Measurements from ENCODE around the gene PPIP5K2. TPM values are rescaled to one million over a fixed set of nuclear protein-coding genes. Genes with fewer than 3 reads are reported as not detected.

The PPIP5K2 gene
- polyA plus RNA-seq, 1 donor from 2014 or later: 153 TPM

- Histone ChIP-seq H3K27ac (ENCODE audit: low read length) (no peak overlapping the region), H3K9me2 (ENCODE audit: insufficient read depth, low read length) (no peaks in the 10 kb centered on the region), H3K79me2 (replicated peaks; ENCODE audit: insufficient read depth, low read length) (no peaks in the 10 kb centered on the region), H3K9me3 (ENCODE audit: low read length) (no peaks in the 10 kb centered on the region), H3K9ac (ENCODE audit: low read length) (no peak overlapping the region), H3K4me2 (ENCODE audit: low read length) (no peak overlapping the region), H3K36me3 (ENCODE audit: insufficient read depth, low read length) (no peaks in the 10 kb centered on the region), H3F3A (ENCODE audit: insufficient read depth, low read length, poor library complexity, severe bottlenecking) (no peaks in the 10 kb centered on the region), H3K27me3 (ENCODE audit: insufficient read depth, low read depth, low read length) (no peaks in the 10 kb centered on the region), H4K20me1 (ENCODE audit: insufficient read depth) (no peaks in the 10 kb centered on the region), H2AFZ (ENCODE audit: low read depth, low read length) (no peak overlapping the region), H3K4me3 (ENCODE audit: low read length) (no peak overlapping the region)
- TF ChIP-seq MXI1 (conservative IDR thresholded peaks at IDR 0.05; ENCODE audit: poor library complexity, severe bottlenecking) (no peak), RAD21 (conservative IDR thresholded peaks at IDR 0.05) (no peak), EP300 (conservative IDR thresholded peaks at IDR 0.05; ENCODE audit: poor library complexity, severe bottlenecking) (no peak), POLR2AphosphoS5 (IDR thresholded peaks at IDR 0.05) (no peak), TAF1 (IDR thresholded peaks at IDR 0.05; ENCODE audit: low read depth) (no peak)
Measured at GRCh38 chr5:103207011-103207410, 86.9 kb downstream of the PPIP5K2 start.

GRCh38 chr5:103207653-103208052 lies 87.6 kb downstream of the PPIP5K2 start:
- no peak overlapping the region for H3K27ac ChIP-seq (ENCODE audit: low read length)
- no peaks in the 10 kb centered on the region for H3K36me3 ChIP-seq (ENCODE audit: insufficient read depth, low read length)
- H3K9me3 ChIP-seq (ENCODE audit: low read length): no peaks in the 10 kb centered on the region
- no peak overlapping the region for H3K9ac ChIP-seq (ENCODE audit: low read length)
- H3K4me2 ChIP-seq (ENCODE audit: low read length): no peak overlapping the region
- TF ChIP-seq EP300 (conservative IDR thresholded peaks at IDR 0.05; ENCODE audit: poor library complexity, severe bottlenecking) (no peak), MXI1 (conservative IDR thresholded peaks at IDR 0.05; ENCODE audit: poor library complexity, severe bottlenecking) (no peak), REST (IDR thresholded peaks at IDR 0.05; ENCODE audit: borderline replicate concordance) (no peak), RAD21 (conservative IDR thresholded peaks at IDR 0.05) (no peak), CTCF (IDR thresholded peaks at IDR 0.05; ENCODE audit: poor library complexity, severe bottlenecking) (no peak), POLR2AphosphoS5 (IDR thresholded peaks at IDR 0.05) (no peak), SMC3 (conservative IDR thresholded peaks at IDR 0.05; ENCODE audit: poor library complexity) (no peak), TAF1 (IDR thresholded peaks at IDR 0.05; ENCODE audit: low read depth) (no peak), EZH2 (IDR thresholded peaks at IDR 0.05; ENCODE audit: borderline replicate concordance, insufficient read depth, low read length, poor library complexity, severe bottlenecking) (no peak)
- no peaks in the 10 kb centered on the region for H3K9me2 ChIP-seq (ENCODE audit: insufficient read depth, low read length)
- H3K4me3 ChIP-seq (ENCODE audit: low read length): no peak overlapping the region
- H2AFZ ChIP-seq (ENCODE audit: low read depth, low read length): no peak overlapping the region
- no peaks in the 10 kb centered on the region for H3K79me2 ChIP-seq (replicated peaks; ENCODE audit: insufficient read depth, low read length)
- no peaks in the 10 kb centered on the region for H3F3A ChIP-seq (ENCODE audit: insufficient read depth, low read length, poor library complexity, severe bottlenecking)
- H3K27me3 ChIP-seq (ENCODE audit: insufficient read depth, low read depth, low read length): no peaks in the 10 kb centered on the region
- no peaks in the 10 kb centered on the region for H4K20me1 ChIP-seq (ENCODE audit: insufficient read depth)
